Spleen (tissue), 11 donors: ENCODE data around the gene ZNF417. TPM values are rescaled to one million over a fixed set of nuclear protein-coding genes. Genes with fewer than 3 reads are reported as not detected.
"Not testable (repeated sequence)": the region's sequence is repeated elsewhere in the genome, so short reads cannot be mapped to it uniquely, and the experiment has no call there.

Experiments
- DNase-seq: peaks from one replicate; pipeline ENCODE4 v3.0.0-alpha.2; 2020
- H3K27ac ChIP-seq, 8 donors: fragments of 200-600 bp; sonication (generic) in 7 of 8; 1 replicate in 4 of 8; 2 replicates in 4 of 8; pipeline versions ENCODE4 v1.5.0 to v1.8.0; 2016 to 2021; ENCODE audit warnings: inconsistent platforms in 4 of 8, mild to moderate bottlenecking in 4 of 8, moderate library complexity in 1 of 8
- H3K27me3 ChIP-seq, 7 donors: fragments of 200-600 bp; sonication (generic) in 6 of 7; replicated peaks in 1 of 7; 1 replicate in 4 of 7; 2 replicates in 3 of 7; pipeline versions ENCODE4 v1.5.0 to v1.8.0; 2016 to 2021; ENCODE audit warnings: inconsistent platforms in 3 of 7, mild to moderate bottlenecking in 1 of 7
- H3K36me3 ChIP-seq, 6 donors: fragments of 200-600 bp; sonication (generic) in 5 of 6; 1 replicate in 4 of 6; 2 replicates in 2 of 6; pipeline versions ENCODE4 v1.5.0 to v1.8.0; 2016 to 2021; ENCODE audit warnings: inconsistent platforms in 2 of 6
- H3K4me1 ChIP-seq, 6 donors: fragments of 200-600 bp; sonication (generic) in 5 of 6; 1 replicate in 3 of 6; 2 replicates in 3 of 6; pipeline versions ENCODE4 v1.5.0 to v1.8.0; 2016 to 2021; ENCODE audit warnings: inconsistent platforms in 3 of 6
- H3K4me3 ChIP-seq, 8 donors: fragments of 200-600 bp; sonication (generic) in 7 of 8; 1 replicate in 4 of 8; 2 replicates in 4 of 8; pipeline versions ENCODE4 v1.5.0 to v1.8.0; 2016 to 2021; ENCODE audit warnings: inconsistent platforms in 4 of 8, mild to moderate bottlenecking in 4 of 8, moderate library complexity in 2 of 8
- H3K9me3 ChIP-seq, 8 donors: fragments of 200-600 bp; sonication (generic) in 7 of 8; 1 replicate in 4 of 8; 2 replicates in 4 of 8; pipeline versions ENCODE4 v1.5.0 to v1.8.0; 2016 to 2021; ENCODE audit warnings: inconsistent platforms in 4 of 8
- POLR2A ChIP-seq, 3 donors: fragments of 450-650 bp; IDR thresholded peaks; one replicate each; pipeline ENCODE4 v1.5.1; 2017; ENCODE audit warnings: antibody characterized with exemption in 3 of 3, mild to moderate bottlenecking in 1 of 3
- POLR2AphosphoS5 ChIP-seq, 3 donors: sonication (generic); formaldehyde crosslinking; IDR thresholded peaks; one replicate each; pipeline ENCODE4 v1.5.1; 2017; ENCODE audit warnings: antibody characterized with exemption in 3 of 3
- WGBS, 5 donors: extraction: QIAGEN DNeasy Blood & Tissue Kit in 3 of 5; methylation state at CpG; one replicate each; pipeline versions ENCODE4 v1.1.5 to v1.1.7; 2013 to 2018; 5-methylcytosine and 5-hydroxymethylcytosine counted together
- intact Hi-C: fragments of 100-400 bp; cut with DNase I; formaldehyde crosslinking; loops from one replicate; pipeline ENCODE4 v1.15.0; 2023; ENCODE audit warnings: low total_unique reads
- polyA plus RNA-seq, 3 donors: library from polyadenylated mRNA; stranded (reverse); fragments of 200-250 nt; gene quantifications; one replicate each; pipeline ENCODE4 v1.2.1, GENCODE V29; 2013
- total RNA-seq, 7 donors: library from RNA; depleted of rRNA in 3 of 7; stranded (reverse); fragments of >200 nt in 3 of 7; fragmentation: NEBNext Ultra II Directional in 4 of 7; extraction: Animal tissue kit (Norgen Biotek cat#: 25700) in 4 of 7; gene quantifications; one replicate each; pipeline versions ENCODE4 v1.1.0 to v1.2.1, GENCODE V29; 2016 to 2021
- TF ChIP-seq, protein P1 (sequence below), 11 experiments: fragments of 200-600 bp in 7 of 11; fragments of 450-650 bp in 4 of 11; sonication (generic) in 4 of 11; IDR thresholded peaks in 8 of 11; conservative IDR thresholded peaks in 3 of 11; 1 replicate in 7 of 11; 2 replicates in 4 of 11; pipeline versions ENCODE4 v1.4.0 to v1.8.0; 2016 to 2021; ENCODE audit warnings: antibody characterized with exemption in 11 of 11, inconsistent platforms in 4 of 11, mild to moderate bottlenecking in 1 of 11
- donor health status: healthy with polysubstance abuse.
- donor health status: DM: no; HTN: no; CAD: no; lungs with moderate emphysema.
- donor health status: DM: no; HTN: no; CAD: no.
- donor health status: Bipolar disorder and iron deficiency.
- donor health status: healthy.
- donor health status: DM: no; HTN: no; CAD: no.
- donor health status: DM: yes; HTN: yes; CAD: no.

ZNF417 gene
- total and polyA plus RNA-seq, 10 donors = 1.5 to 31.2 (median 24.3) TPM

DNA sequence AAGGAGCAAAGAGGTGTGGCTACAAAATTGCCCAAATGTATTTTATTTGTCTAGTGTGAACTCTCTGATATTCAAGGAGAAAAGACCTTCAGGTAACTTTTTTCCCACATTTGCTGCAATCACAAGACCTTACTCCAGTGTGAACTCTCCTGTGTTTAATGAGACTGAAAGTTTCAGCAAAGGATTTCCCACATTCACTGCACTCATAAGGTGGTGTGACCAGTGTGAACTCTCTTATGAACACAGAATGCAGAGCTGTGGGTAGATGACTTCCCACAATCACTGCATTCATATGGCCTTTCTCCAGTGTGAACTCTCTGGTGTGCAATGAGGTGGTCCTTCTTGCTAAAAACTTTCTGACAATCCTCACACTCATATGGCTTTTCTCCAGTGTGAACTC, 43.9 kb downstream of the ZNF417 start:
- H3K4me3 ChIP-seq = no peak overlapping the region
- no peak overlapping the region for H3K27ac ChIP-seq
- no peak for TF ChIP-seq POLR2A (IDR thresholded peaks at IDR 0.05)
- no peak for TF ChIP-seq POLR2AphosphoS5 (IDR thresholded peaks at IDR 0.05)
- TF ChIP-seq, protein P1, sequence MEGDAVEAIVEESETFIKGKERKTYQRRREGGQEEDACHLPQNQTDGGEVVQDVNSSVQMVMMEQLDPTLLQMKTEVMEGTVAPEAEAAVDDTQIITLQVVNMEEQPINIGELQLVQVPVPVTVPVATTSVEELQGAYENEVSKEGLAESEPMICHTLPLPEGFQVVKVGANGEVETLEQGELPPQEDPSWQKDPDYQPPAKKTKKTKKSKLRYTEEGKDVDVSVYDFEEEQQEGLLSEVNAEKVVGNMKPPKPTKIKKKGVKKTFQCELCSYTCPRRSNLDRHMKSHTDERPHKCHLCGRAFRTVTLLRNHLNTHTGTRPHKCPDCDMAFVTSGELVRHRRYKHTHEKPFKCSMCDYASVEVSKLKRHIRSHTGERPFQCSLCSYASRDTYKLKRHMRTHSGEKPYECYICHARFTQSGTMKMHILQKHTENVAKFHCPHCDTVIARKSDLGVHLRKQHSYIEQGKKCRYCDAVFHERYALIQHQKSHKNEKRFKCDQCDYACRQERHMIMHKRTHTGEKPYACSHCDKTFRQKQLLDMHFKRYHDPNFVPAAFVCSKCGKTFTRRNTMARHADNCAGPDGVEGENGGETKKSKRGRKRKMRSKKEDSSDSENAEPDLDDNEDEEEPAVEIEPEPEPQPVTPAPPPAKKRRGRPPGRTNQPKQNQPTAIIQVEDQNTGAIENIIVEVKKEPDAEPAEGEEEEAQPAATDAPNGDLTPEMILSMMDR (IDR thresholded peaks at IDR 0.05 in 8 of 11, conservative IDR thresholded peaks at IDR 0.05 in 3 of 11) = no peak
- no peaks in the 10 kb centered on the region for H3K27me3 ChIP-seq
- peaks cover 38 to 99% (median 98%) of the 10 kb centered on the region in 8 donors for H3K9me3 ChIP-seq
- no peaks in the 10 kb centered on the region for H3K4me1 ChIP-seq
- peaks cover 10 to 83% (median 52%) of the 10 kb centered on the region in 6 donors for H3K36me3 ChIP-seq
- intact Hi-C loops = no loop called here
- DNase-seq = no peak

DNA sequence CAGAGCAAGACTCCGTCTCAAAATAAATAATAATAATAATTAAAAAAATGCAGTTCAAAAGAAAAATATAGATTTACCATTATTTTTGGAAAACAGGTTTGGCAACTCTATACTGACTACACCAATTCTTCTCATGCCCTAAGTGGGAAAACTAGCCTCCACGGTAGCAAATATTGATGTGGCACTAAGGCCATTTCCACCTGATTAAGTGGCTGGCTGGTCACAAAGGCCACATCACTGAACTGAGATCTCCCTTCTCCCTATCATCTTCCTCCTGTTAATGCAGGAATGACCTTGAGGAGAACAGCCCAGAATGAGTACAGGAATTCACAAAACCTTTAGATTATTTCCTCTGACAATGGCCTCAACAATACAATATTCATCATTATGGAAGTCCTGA, 46.2 kb downstream of the ZNF417 start:
- TF ChIP-seq POLR2A (IDR thresholded peaks at IDR 0.05) = no peak
- TF ChIP-seq, protein P1 (IDR thresholded peaks at IDR 0.05 in 8 of 11, conservative IDR thresholded peaks at IDR 0.05 in 3 of 11) = no peak
- TF ChIP-seq POLR2AphosphoS5 (IDR thresholded peaks at IDR 0.05) = no peak
- Histone ChIP-seq H3K27ac (no peak overlapping the region), H3K4me3 (no peak overlapping the region), H3K4me1 (no peaks in the 10 kb centered on the region), H3K9me3 (peaks cover 35 to 99% (median 98%) of the 10 kb centered on the region in 8 donors), H3K36me3 (peaks cover 25 to 83% (median 55%) of the 10 kb centered on the region in 6 donors), H3K27me3 (no peaks in the 10 kb centered on the region)
- intact Hi-C loops = no loop called here
- DNase-seq = no peak
- 91 to 96% (median 91%) methylated on average over 2 of the region's 2 CpGs for WGBS, 5 donors

DNA sequence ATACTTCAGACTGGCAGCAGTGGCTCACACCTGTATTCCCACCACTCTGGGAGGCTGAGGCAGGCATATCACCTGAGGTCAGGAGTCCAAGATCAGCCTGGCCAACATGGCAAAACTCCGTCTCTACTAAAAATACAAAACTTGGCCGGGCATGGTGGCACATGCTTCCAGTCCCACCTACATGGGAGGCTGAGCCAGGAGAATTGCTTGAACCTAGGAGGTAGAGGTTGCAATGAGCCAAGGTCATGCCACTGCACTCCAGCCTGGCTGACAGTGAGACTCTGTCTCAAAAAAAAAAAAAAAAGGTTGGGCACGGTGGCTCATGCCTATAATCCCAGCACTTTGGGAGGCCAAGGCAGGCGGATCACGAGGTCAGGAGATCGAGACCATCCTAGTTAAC, 46.7 kb downstream of the ZNF417 start:
- H3K4me3 ChIP-seq, intact Hi-C loops, DNase-seq, H3K4me1 ChIP-seq, H3K27ac ChIP-seq, H3K27me3 ChIP-seq: not testable (repeated sequence)
- 95 to 100% (median 98%) methylated on average over 6 of the region's 6 CpGs for WGBS, 5 donors
- Histone ChIP-seq H3K36me3 (peaks cover 27 to 83% (median 58%) of the 10 kb centered on the region in 6 donors), H3K9me3 (peaks cover 35 to 100% (median 100%) of the 10 kb centered on the region in 8 donors)
- peak in 1 of 3 donors; percentile 29 for TF ChIP-seq POLR2AphosphoS5 (IDR thresholded peaks at IDR 0.05)

DNA sequence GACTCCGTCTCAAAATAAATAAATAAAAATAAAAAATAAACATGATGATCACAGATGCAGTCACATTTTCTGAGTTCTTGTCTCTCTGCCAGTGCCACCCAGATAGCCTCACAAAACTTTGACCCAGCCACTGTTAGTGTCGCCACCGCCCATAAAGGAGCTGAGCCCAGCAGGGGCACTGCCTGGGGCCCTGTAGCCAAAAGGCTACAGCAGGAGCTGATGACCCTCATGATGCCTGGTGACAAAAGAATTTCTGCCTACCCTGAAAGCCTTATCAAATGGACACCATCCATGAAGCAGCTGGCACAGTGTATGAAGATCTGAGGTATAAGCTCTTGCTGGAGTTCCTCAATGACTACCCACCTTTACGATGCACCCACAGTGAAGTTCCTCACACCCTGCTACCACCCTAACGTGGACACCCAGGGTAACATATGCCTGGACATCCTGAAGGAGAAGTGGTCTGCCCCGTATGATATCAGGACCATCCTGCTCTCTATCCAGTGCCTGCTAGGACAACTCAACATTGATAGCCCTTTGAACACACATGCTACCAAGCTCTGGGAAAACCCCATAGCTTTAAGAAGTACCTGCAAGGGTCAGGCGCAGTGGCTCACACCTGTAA, 48.4 kb downstream of the ZNF417 start:
- Histone ChIP-seq H3K36me3 (peaks cover 23 to 83% (median 56%) of the 10 kb centered on the region in 6 donors), H3K27me3 (no peaks in the 10 kb centered on the region), H3K27ac (no peak overlapping the region), H3K9me3 (peaks cover 24 to 99% (median 92%) of the 10 kb centered on the region in 8 donors), H3K4me3 (no peak overlapping the region), H3K4me1 (no peaks in the 10 kb centered on the region)
- WGBS, 5 donors = 97 to 98% (median 97%) methylated on average over 6 to 7 of the region's 7 CpGs
- DNase-seq = no peak
- TF ChIP-seq POLR2A (IDR thresholded peaks at IDR 0.05) = no peak
- TF ChIP-seq, protein P1 (IDR thresholded peaks at IDR 0.05 in 8 of 11, conservative IDR thresholded peaks at IDR 0.05 in 3 of 11) = no peak
- TF ChIP-seq POLR2AphosphoS5 (IDR thresholded peaks at IDR 0.05) = peak in 1 of 3 donors; percentile 30
- intact Hi-C loops = no loop called here

Other genes with a start within 250 kb of the ZNF417 start
- gene ZSCAN4, start 247.7 kb downstream of the ZNF417 start, total RNA-seq = under 1 TPM in 3 of 7 donors, not detected in 4; 0.29 to 0.58 (median 0.47) TPM
- gene ZSCAN4, start 247.7 kb downstream of the ZNF417 start, polyA plus RNA-seq = not detected
- gene ZNF551, start 234.6 kb downstream of the ZNF417 start, total RNA-seq = 10 to 100 TPM; 10.0 to 14.3 (median 13.4) TPM
- gene ZNF551, start 234.6 kb downstream of the ZNF417 start, polyA plus RNA-seq = 1 to 10 TPM; 2.0 to 3.8 (median 2.5) TPM
- 10 to 100 TPM in 6 of 7 donors, 1 to 10 TPM in 1; 9.3 to 21.2 (median 15.3) TPM for gene ZNF154, start 207.4 kb downstream of the ZNF417 start, total RNA-seq
- gene ZNF154, start 207.4 kb downstream of the ZNF417 start, polyA plus RNA-seq = 1 to 10 TPM; 3.6 to 5.8 (median 4.3) TPM
- 10 to 100 TPM; 16.1 to 23.3 (median 17.1) TPM for gene ZNF671, start 189.0 kb downstream of the ZNF417 start, total RNA-seq
- gene ZNF671, start 189.0 kb downstream of the ZNF417 start, polyA plus RNA-seq = 10 to 100 TPM; 10.4 to 11.7 (median 10.9) TPM
- 10 to 100 TPM; 16.2 to 25.3 (median 20.9) TPM for gene ZNF776, start 169.8 kb downstream of the ZNF417 start, total RNA-seq
- 1 to 10 TPM; 3.5 to 9.5 (median 4.3) TPM for gene ZNF776, start 169.8 kb downstream of the ZNF417 start, polyA plus RNA-seq
- 10 to 100 TPM; 29.6 to 45.6 (median 35.2) TPM for gene ZNF586, start 146.9 kb downstream of the ZNF417 start, total RNA-seq
- gene ZNF586, start 146.9 kb downstream of the ZNF417 start, polyA plus RNA-seq = 1 to 10 TPM; 7.3 to 9.8 (median 9.0) TPM
- gene ZNF552, start 101.7 kb downstream of the ZNF417 start, total RNA-seq = 10 to 100 TPM in 4 of 7 donors, 1 to 10 TPM in 3; 8.8 to 20.8 (median 10.5) TPM
- 1 to 10 TPM; 2.9 to 4.2 (median 4.0) TPM for gene ZNF552, start 101.7 kb downstream of the ZNF417 start, polyA plus RNA-seq
- 10 to 100 TPM; 19.9 to 31.8 (median 26.0) TPM for gene ZNF587B, start 86.3 kb downstream of the ZNF417 start, total RNA-seq
- gene ZNF587B, start 86.3 kb downstream of the ZNF417 start, polyA plus RNA-seq = 1 to 10 TPM; 3.4 to 9.8 (median 3.9) TPM
- 10 to 100 TPM; 23.8 to 46.5 (median 39.0) TPM for gene ZNF587, start 66.7 kb downstream of the ZNF417 start, total RNA-seq
- 10 to 100 TPM in 1 of 3 donors, 1 to 10 TPM in 2; 3.9 to 20.2 (median 4.8) TPM for gene ZNF587, start 66.7 kb downstream of the ZNF417 start, polyA plus RNA-seq
- 10 to 100 TPM; 18.0 to 48.1 (median 33.2) TPM for gene ZNF814, start 27.6 kb downstream of the ZNF417 start, total RNA-seq
- 10 to 100 TPM; 15.4 to 21.2 (median 17.3) TPM for gene ZNF814, start 27.6 kb downstream of the ZNF417 start, polyA plus RNA-seq
- gene ZNF418, start 18.8 kb upstream of the ZNF417 start, total RNA-seq = 10 to 100 TPM in 5 of 7 donors, 1 to 10 TPM in 2; 8.9 to 16.5 (median 10.7) TPM
- gene ZNF418, start 18.8 kb upstream of the ZNF417 start, polyA plus RNA-seq = 1 to 10 TPM; 4.7 to 6.7 (median 6.7) TPM
- 10 to 100 TPM in 4 of 7 donors, 1 to 10 TPM in 3; 8.4 to 10.9 (median 10.7) TPM for gene ZNF256, start 31.1 kb upstream of the ZNF417 start, total RNA-seq
- 1 to 10 TPM; 4.1 to 4.5 (median 4.5) TPM for gene ZNF256, start 31.1 kb upstream of the ZNF417 start, polyA plus RNA-seq
- gene C19orf18, start 57.9 kb upstream of the ZNF417 start, total RNA-seq = 1 to 10 TPM in 1 of 7 donors, under 1 TPM in 3, not detected in 3; 0.50 to 1.9 (median 0.69) TPM
- 1 to 10 TPM; 1.7 to 4.2 (median 3.0) TPM for gene C19orf18, start 57.9 kb upstream of the ZNF417 start, polyA plus RNA-seq
- gene ZNF606, start 86.2 kb upstream of the ZNF417 start, total RNA-seq = 10 to 100 TPM; 12.4 to 25.3 (median 17.3) TPM
- gene ZNF606, start 86.2 kb upstream of the ZNF417 start, polyA plus RNA-seq = 10 to 100 TPM in 1 of 3 donors, 1 to 10 TPM in 2; 5.6 to 12.4 (median 9.3) TPM
- gene ZSCAN1, start 117.4 kb upstream of the ZNF417 start, total RNA-seq = not detected
- under 1 TPM in 2 of 3 donors, not detected in 1; 0.08 to 0.24 TPM for gene ZSCAN1, start 117.4 kb upstream of the ZNF417 start, polyA plus RNA-seq
- 1 to 10 TPM; 3.6 to 9.4 (median 8.1) TPM for gene ZNF135, start 142.7 kb upstream of the ZNF417 start, total RNA-seq
- 1 to 10 TPM; 4.8 to 6.5 (median 5.1) TPM for gene ZNF135, start 142.7 kb upstream of the ZNF417 start, polyA plus RNA-seq
- 10 to 100 TPM; 46.1 to 71.7 (median 62.5) TPM for gene ZSCAN18, start 181.6 kb upstream of the ZNF417 start, total RNA-seq
- gene ZSCAN18, start 181.6 kb upstream of the ZNF417 start, polyA plus RNA-seq = 10 to 100 TPM; 39.8 to 46.5 (median 42.2) TPM
- gene ZNF329, start 234.2 kb upstream of the ZNF417 start, total RNA-seq = 10 to 100 TPM in 4 of 7 donors, 1 to 10 TPM in 3; 8.6 to 13.4 (median 10.4) TPM
- 1 to 10 TPM; 3.8 to 6.1 (median 3.8) TPM for gene ZNF329, start 234.2 kb upstream of the ZNF417 start, polyA plus RNA-seq